ENCODE results near the gene MEIS1. TPM values are rescaled to one million over a fixed set of nuclear protein-coding genes. Genes with fewer than 3 reads are reported as not detected.

MEIS1 gene
- total and polyA plus RNA-seq, 2 donors (not counting 3 experiments of a cell fraction or from before 2014, with no cell fraction given): 10.0 to 26.5 TPM

- intact Hi-C loops (cut with micrococcal nuclease) (no loop called here), dilution Hi-C loops (cut with MboI; ENCODE audit: extremely low pct_ligation_motif_present, low sequenced_read_pairs) (no loop called here)
- H3K27ac ChIP-seq (ENCODE audit: insufficient read depth, low read depth, low read length): no peak overlapping the region
- no peak for TF ChIP-seq FOS (IDR thresholded peaks at IDR 0.05; ENCODE audit: borderline replicate concordance, insufficient read depth, low read length)
- no peak for TF ChIP-seq GATA2 (IDR thresholded peaks at IDR 0.05; ENCODE audit: insufficient read depth, insufficient read length, low read depth, low read length)
- TF ChIP-seq POLR2A (IDR thresholded peaks at IDR 0.05; ENCODE audit: low read depth, low read length): no peak
- no peak for TF ChIP-seq MYC (IDR thresholded peaks at IDR 0.05; ENCODE audit: low read depth, low read length)
- no peak for TF ChIP-seq CTCF (IDR thresholded peaks at IDR 0.05; ENCODE audit: extremely low read depth in 1 of 2, insufficient read depth in 1 of 2, low read depth in 1 of 2, low read length in 2 of 2)
- no peak for TF ChIP-seq MAX (IDR thresholded peaks at IDR 0.05; ENCODE audit: insufficient read depth, insufficient read length)
- no peak for TF ChIP-seq JUN (IDR thresholded peaks at IDR 0.05; ENCODE audit: borderline replicate concordance, insufficient read depth, insufficient read length, low read depth)
- TF ChIP-seq POLR2AphosphoS5 (IDR thresholded peaks at IDR 0.05; ENCODE audit: insufficient read depth, low read depth, low read length): no peak
- no peak for TF ChIP-seq EZH2 (IDR thresholded peaks at IDR 0.05; ENCODE audit: borderline replicate concordance, low read depth, low read length, severe bottlenecking)
- DNase-seq (ENCODE audit: low read depth, low spot score): no peak
- H3K36me3 ChIP-seq (ENCODE audit: control insufficient read depth in 2 of 2, extremely low read depth in 1 of 2, insufficient read depth in 2 of 2, low read length in 2 of 2): no peaks in the 10 kb centered on the region
- H2AFZ ChIP-seq (ENCODE audit: low read depth, low read length): no peak overlapping the region
- no peaks in the 10 kb centered on the region for H3K27me3 ChIP-seq (ENCODE audit: control insufficient read depth in 2 of 2, insufficient read depth in 2 of 2, low read length in 2 of 2)
- no peaks in the 10 kb centered on the region for H3K9me3 ChIP-seq (replicated peaks; ENCODE audit: control insufficient read depth, insufficient read depth, low read length)
- POLR2A ChIA-PET: no interaction called here
- no peaks in the 10 kb centered on the region for H3K9me1 ChIP-seq (replicated peaks; ENCODE audit: control insufficient read depth, extremely low read depth, insufficient read depth, low read length)
- H3K4me3 ChIP-seq (replicated peaks in 1 of 3; ENCODE audit: insufficient read depth in 1 of 3, low read depth in 1 of 3, low read length in 3 of 3): no peak overlapping the region
- no peaks in the 10 kb centered on the region for H3K79me2 ChIP-seq (ENCODE audit: control insufficient read depth, insufficient read depth, low read length)
- no peak overlapping the region for H3K9ac ChIP-seq (replicated peaks; ENCODE audit: extremely low read depth, insufficient read depth, low read length)
- BruUV-seq (replicated peaks): no TSS peak
- no peak for FAIRE-seq
- CTCF ChIA-PET: interaction anchor here (1.1 kb wide), 1 partner anchor 32 kb away, joined by 3 read pairs; no protein-coding TSS in a partner anchor
- H3K4me2 ChIP-seq (ENCODE audit: insufficient read depth, low read length): no peak overlapping the region
- H4K20me1 ChIP-seq (replicated peaks; ENCODE audit: control insufficient read depth, extremely low read depth, insufficient read depth, low read length): no peaks in the 10 kb centered on the region
- H3K4me1 ChIP-seq (ENCODE audit: control insufficient read depth, extremely low read depth, insufficient read depth, low read length): no peaks in the 10 kb centered on the region
Observed at GRCh38 chr2:66545258-66545657, 110.3 kb downstream of the MEIS1 start.

Measured in endothelial cell of umbilical vein (primary cell).